ENCODE measurements around the gene ATP10A.
A peak's percentile ranks its signal among the peaks of the same experiment; 100 is the strongest.

ATP10A gene

DNA sequence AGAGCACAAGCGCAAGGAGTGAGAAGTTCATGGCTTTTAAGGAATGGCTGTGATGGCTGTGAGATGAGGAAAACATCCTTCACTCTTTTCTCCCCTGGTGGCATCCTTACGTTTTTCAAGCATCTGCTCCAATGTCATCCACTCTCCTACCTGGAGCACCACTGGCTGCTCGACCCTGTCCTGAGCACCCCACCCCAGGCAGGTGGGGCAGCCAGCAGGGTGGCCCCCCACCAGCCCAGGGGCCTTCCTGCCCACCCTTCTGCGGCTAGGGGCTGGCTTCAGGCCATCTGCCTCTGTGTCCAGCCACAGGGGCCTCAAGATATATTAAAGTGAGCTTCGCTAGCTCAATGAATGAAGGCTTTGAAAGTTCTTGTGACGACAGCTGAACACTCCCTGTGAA lies 56.1 kb downstream of the ATP10A start:
- Histone ChIP-seq H3K36me3 (no peaks in the 10 kb centered on the region), H3K27me3 (no peaks in the 10 kb centered on the region), H3K4me1 (peaks cover 0 to 78% (median 49%) of the 10 kb centered on the region in 4 donors), H3K4me3 (no peak overlapping the region), H3K27ac (no peak overlapping the region), H3K9me3 (no peaks in the 10 kb centered on the region)
- intact Hi-C loops (cut with DNase I; ENCODE audit: low total_unique reads) = no loop called here
- TF ChIP-seq, protein P1, sequence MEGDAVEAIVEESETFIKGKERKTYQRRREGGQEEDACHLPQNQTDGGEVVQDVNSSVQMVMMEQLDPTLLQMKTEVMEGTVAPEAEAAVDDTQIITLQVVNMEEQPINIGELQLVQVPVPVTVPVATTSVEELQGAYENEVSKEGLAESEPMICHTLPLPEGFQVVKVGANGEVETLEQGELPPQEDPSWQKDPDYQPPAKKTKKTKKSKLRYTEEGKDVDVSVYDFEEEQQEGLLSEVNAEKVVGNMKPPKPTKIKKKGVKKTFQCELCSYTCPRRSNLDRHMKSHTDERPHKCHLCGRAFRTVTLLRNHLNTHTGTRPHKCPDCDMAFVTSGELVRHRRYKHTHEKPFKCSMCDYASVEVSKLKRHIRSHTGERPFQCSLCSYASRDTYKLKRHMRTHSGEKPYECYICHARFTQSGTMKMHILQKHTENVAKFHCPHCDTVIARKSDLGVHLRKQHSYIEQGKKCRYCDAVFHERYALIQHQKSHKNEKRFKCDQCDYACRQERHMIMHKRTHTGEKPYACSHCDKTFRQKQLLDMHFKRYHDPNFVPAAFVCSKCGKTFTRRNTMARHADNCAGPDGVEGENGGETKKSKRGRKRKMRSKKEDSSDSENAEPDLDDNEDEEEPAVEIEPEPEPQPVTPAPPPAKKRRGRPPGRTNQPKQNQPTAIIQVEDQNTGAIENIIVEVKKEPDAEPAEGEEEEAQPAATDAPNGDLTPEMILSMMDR (IDR thresholded peaks at IDR 0.05) = no peak
- DNase-seq = no peak

DNA sequence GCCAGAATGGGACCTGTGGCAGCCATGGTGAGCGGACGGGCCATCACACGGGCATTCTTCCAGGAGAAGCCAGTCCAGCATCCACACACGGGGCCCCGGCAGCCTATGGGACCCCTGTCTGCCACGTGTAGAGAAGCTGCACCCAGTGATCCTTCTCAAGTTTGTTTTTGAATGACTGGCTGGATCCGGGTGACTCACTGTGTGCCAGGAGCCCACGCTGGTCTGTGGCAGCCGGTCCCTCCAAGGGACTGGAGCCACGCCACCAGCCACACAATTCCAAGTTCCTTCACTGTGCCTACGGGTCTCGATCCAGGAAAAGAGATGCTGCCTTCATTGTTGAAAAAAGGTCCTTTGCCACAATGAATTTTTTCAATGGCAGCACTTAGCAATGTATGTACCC lies 58.1 kb downstream of the ATP10A start:
- H3K36me3 ChIP-seq = no peaks in the 10 kb centered on the region
- H3K9me3 ChIP-seq = no peaks in the 10 kb centered on the region
- H3K27ac ChIP-seq = peak overlapping the region; percentile 79 to 89
- DNase-seq = peak in 1 of 2 donors; percentile 87
- peaks cover 0 to 78% (median 51%) of the 10 kb centered on the region in 4 donors for H3K4me1 ChIP-seq
- H3K27me3 ChIP-seq = no peaks in the 10 kb centered on the region
- TF ChIP-seq, protein P1 (IDR thresholded peaks at IDR 0.05) = no peak
- no peak overlapping the region for H3K4me3 ChIP-seq
- intact Hi-C loops (cut with DNase I; ENCODE audit: low total_unique reads) = no loop called here

DNA sequence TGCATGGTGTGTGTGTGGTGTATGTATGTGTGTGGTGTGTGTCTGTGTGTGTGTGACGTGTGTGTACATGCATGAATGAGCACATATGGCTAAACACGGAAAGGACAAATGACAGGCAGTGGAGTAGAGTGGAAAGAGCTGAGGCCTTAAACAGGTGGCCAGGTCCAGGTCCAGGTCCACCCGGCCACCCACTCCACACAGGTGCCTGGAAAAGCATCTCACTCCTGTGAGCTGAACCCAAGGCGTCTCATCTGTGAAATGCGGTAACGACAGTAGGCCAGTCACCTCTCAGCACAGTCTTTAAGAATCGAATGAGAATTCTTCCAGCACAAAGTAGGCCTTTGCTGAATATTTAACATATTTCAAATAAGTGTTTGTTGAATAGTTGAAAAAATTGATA lies 58.7 kb downstream of the ATP10A start:
- Histone ChIP-seq H3K36me3 (no peaks in the 10 kb centered on the region), H3K4me1 (peaks cover 0 to 78% (median 50%) of the 10 kb centered on the region in 4 donors), H3K27me3 (no peaks in the 10 kb centered on the region), H3K4me3 (no peak overlapping the region), H3K27ac (peak overlapping the region; percentile 79 to 89), H3K9me3 (no peaks in the 10 kb centered on the region)
- DNase-seq = peak in 1 of 2 donors; percentile 56
- TF ChIP-seq, protein P1 (IDR thresholded peaks at IDR 0.05) = no peak
- intact Hi-C loops (cut with DNase I; ENCODE audit: low total_unique reads) = no loop called here

DNA sequence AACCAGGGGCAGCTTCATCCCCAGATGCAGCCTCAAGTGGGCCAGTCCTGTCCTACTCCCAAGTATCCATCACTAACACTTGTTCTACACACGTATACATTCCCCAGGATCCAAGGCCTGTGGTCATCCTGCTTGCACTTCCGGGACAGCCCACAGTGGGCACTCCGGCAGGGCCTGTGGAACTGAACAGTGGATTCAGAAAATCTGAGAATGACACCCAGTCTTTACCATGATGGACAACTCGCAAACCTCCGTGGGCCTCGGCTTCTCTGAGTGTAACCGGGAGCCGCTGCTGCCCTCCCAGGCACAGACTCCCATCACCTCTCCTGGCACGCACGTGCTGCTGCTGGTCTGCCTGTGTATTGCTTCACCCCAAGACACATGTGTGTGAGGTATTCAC lies 59.6 kb downstream of the ATP10A start:
- no peaks in the 10 kb centered on the region for H3K36me3 ChIP-seq
- peak overlapping the region; percentile 79 to 89 for H3K27ac ChIP-seq
- intact Hi-C loops (cut with DNase I; ENCODE audit: low total_unique reads) = no loop called here
- peak in 1 of 2 donors; percentile 64 for DNase-seq
- no peaks in the 10 kb centered on the region for H3K9me3 ChIP-seq
- H3K4me1 ChIP-seq = peaks cover 0 to 78% (median 54%) of the 10 kb centered on the region in 4 donors
- no peak overlapping the region for H3K4me3 ChIP-seq
- no peaks in the 10 kb centered on the region for H3K27me3 ChIP-seq
- TF ChIP-seq, protein P1 (IDR thresholded peaks at IDR 0.05) = no peak

DNA sequence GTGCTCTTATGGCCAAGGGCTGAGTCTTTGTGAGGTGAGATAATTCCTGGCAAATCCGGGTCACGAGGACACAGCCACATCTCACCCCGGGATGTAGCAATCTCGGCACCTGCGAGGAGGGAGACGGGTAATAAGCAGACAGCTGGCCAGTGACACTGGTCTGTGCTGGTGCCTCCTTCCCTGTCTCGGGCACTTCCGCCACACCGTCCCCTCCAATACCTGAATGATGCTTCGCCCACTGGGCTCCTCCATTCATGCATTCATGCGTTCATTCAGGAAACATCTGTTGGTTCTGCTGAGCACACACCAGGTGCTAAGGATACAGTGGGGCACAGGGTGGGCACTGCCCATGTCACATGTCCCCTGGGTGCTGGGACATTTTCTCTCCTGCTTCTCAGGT lies 60.1 kb downstream of the ATP10A start:
- DNase-seq = peak in 1 of 2 donors; percentile 54
- intact Hi-C loops (cut with DNase I; ENCODE audit: low total_unique reads) = no loop called here
- Histone ChIP-seq H3K27ac (peak overlapping the region; percentile 79 to 89), H3K4me3 (no peak overlapping the region), H3K27me3 (no peaks in the 10 kb centered on the region), H3K4me1 (peaks cover 0 to 80% (median 59%) of the 10 kb centered on the region in 4 donors), H3K36me3 (no peaks in the 10 kb centered on the region), H3K9me3 (no peaks in the 10 kb centered on the region)
- TF ChIP-seq, protein P1 (IDR thresholded peaks at IDR 0.05) = no peak
